Epithelial cell of proximal tubule (primary cell): ENCODE results near the gene MYL5. TPM values are rescaled to one million over a fixed set of nuclear protein-coding genes. Genes with fewer than 3 reads are reported as not detected.

ENCODE experiments used
- DNase-seq: peaks from one replicate; pipeline ENCODE4 v3.0.0-alpha.2; 2011; ENCODE audit warnings: low read depth
- H3K4me3 ChIP-seq: 2 replicates; pipeline ENCODE4 v1.5.1; 2011; ENCODE audit warnings: low read depth, mild to moderate bottlenecking, low read length
- CTCF ChIP-seq: conservative IDR thresholded peaks from 2 replicates; pipeline ENCODE4 v1.5.1; 2012; ENCODE audit warnings: low read depth, mild to moderate bottlenecking, low read length
- total RNA-seq: library from RNA; depleted of rRNA; stranded (reverse); fragments of >200 nt; gene quantifications from 2 replicates; pipeline ENCODE4 v1.2.3, GENCODE V29; 2015

MYL5 gene
- total RNA-seq, 1 donor from 2014 or later: 4.0 TPM

DNA sequence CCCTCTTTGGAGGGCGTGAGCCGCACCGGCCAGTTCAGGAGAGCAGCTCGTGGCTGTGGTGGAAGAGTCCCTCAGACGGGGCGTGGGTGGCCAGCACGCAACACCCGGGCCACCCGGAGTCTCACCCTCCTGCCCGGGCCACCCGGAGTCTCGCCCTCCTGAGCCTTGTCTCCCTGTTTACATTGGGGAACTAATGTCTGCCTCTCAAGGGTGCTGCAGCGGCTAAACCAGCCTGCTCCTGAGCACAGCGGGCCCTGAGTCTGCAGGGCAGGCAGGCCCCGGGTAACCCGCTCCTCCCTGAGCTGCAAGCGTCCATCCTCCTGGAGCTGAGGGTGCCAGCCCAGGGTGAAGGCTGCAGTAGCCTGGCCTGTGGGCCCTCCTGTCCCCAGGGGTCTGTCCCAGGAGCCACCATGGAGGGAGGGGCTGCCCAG is 46.0 kb upstream of the MYL5 start:
- DNase-seq: no peak
- TF ChIP-seq CTCF: no peak
- H3K4me3 ChIP-seq: no peak overlapping the region

- DNase-seq: no peak
- no peak overlapping the region for H3K4me3 ChIP-seq
- no peak for TF ChIP-seq CTCF
Observed at GRCh38 chr4:628821-629635, 45.3 kb upstream of the MYL5 start.

GRCh38 chr4:629636-629914 is 44.8 kb upstream of the MYL5 start:
- no peak overlapping the region for H3K4me3 ChIP-seq
- DNase-seq: no peak

DNA sequence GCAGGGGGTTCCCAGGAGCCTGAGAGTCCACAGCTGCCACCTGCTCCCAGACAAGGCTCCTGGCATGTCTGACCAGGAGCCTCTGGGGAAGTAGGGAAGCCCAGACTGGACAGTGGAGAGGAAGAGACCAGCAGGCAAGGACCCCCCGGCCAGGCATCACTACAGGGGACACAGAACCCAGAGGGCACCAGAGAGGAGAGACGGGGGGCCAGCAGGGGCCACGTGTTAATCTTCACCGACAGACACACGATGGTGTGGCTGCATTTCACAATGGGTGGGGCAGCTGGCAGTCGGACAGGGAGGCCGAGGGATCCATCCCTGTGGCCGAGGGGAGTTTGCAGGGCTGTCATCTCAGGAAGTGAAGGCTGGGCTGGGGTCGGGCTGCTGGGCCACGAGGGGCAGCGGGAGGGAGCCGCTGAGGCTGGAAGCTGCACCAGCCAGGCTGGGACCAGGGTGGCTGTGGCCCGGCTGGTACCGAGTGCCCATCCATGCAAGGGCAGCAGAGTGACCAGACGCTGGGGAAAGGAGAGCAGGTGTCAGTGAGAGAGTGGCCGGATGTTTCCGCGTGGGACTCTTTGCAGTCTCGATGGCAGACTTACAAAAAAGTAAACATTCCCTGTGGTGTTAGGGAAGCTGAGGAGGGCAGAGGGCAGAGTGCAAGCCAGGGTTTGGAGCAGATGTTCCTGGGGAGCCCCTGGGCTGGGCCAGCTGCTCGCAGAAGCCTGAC is 44.3 kb upstream of the MYL5 start:
- no peak overlapping the region for H3K4me3 ChIP-seq
- no peak for TF ChIP-seq CTCF
- DNase-seq: no peak

More at GRCh38 chr4:629636-629914, 44.8 kb upstream of the MYL5 start:
- TF ChIP-seq CTCF: no peak

DNA sequence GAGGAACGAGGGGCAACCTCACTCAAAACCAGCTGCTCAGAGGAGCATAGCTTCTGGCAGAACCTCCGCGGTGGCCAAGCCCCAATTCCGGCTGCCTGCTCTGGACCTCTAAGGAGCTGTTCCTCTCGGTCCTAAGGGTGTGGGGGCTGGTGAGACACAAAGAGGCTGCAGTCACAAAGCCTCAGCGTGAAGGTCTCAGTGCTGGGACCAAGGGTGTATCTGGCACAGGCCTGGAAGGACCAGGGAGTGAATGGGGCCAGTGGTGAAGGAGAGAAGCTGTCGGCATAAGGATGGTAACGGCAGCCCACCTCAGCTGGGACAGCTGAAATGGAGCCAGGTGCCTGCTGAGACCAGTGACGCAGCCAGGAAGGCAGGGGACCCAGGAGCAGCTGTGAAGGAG is 43.7 kb upstream of the MYL5 start:
- no peak for TF ChIP-seq CTCF

GRCh38 chr4:632196-632790 is 42.0 kb upstream of the MYL5 start:
- TF ChIP-seq CTCF: no peak
- no peak for DNase-seq

More for the DNA sequence above, 43.7 kb upstream of the MYL5 start:
- DNase-seq: no peak
- H3K4me3 ChIP-seq: no peak overlapping the region

More at GRCh38 chr4:632196-632790, 42.0 kb upstream of the MYL5 start:
- no peak overlapping the region for H3K4me3 ChIP-seq
